Measurements from ENCODE around the gene TIMP2.
"Not testable (repeated sequence)": the region's sequence is repeated elsewhere in the genome, so short reads cannot be mapped to it uniquely, and the experiment has no call there.

The TIMP2 gene

GRCh38 chr17:78873519-78874340 is 51.5 kb downstream of the TIMP2 start:
- in situ Hi-C loops (cut with HindIII; ENCODE audit: low sequenced_read_pairs) = no loop called here

- in situ Hi-C loops (cut with HindIII; ENCODE audit: low sequenced_read_pairs) = no loop called here
These were observed 52.7 kb downstream of the TIMP2 start for GRCh38 chr17:78872486-78872885.

- in situ Hi-C loops (cut with HindIII; ENCODE audit: low sequenced_read_pairs) = no loop called here
These were observed 54.6 kb downstream of the TIMP2 start for GRCh38 chr17:78870621-78871020.

- in situ Hi-C loops (cut with HindIII; ENCODE audit: low sequenced_read_pairs) = no loop called here
These were observed 56.8 kb downstream of the TIMP2 start for GRCh38 chr17:78868391-78868790.

GRCh38 chr17:78867046-78867445 is 58.1 kb downstream of the TIMP2 start:
- in situ Hi-C loops (cut with HindIII; ENCODE audit: low sequenced_read_pairs) = not testable (repeated sequence)

GRCh38 chr17:78865682-78866390 is 59.4 kb downstream of the TIMP2 start:
- in situ Hi-C loops (cut with HindIII; ENCODE audit: low sequenced_read_pairs) = no loop called here

GRCh38 chr17:78864117-78864516 is 61.1 kb downstream of the TIMP2 start:
- in situ Hi-C loops (cut with HindIII; ENCODE audit: low sequenced_read_pairs) = no loop called here

GRCh38 chr17:78862073-78863023 is 62.8 kb downstream of the TIMP2 start:
- in situ Hi-C loops (cut with HindIII; ENCODE audit: low sequenced_read_pairs) = no loop called here

GRCh38 chr17:78861229-78861628 is 64.0 kb downstream of the TIMP2 start:
- in situ Hi-C loops (cut with HindIII; ENCODE audit: low sequenced_read_pairs) = no loop called here

GRCh38 chr17:78859051-78859450 is 66.1 kb downstream of the TIMP2 start:
- in situ Hi-C loops (cut with HindIII; ENCODE audit: low sequenced_read_pairs) = no loop called here

GRCh38 chr17:78857266-78857665 is 67.9 kb downstream of the TIMP2 start:
- in situ Hi-C loops (cut with HindIII; ENCODE audit: low sequenced_read_pairs) = no loop called here

- in situ Hi-C loops (cut with HindIII; ENCODE audit: low sequenced_read_pairs) = no loop called here
These were observed 69.5 kb downstream of the TIMP2 start for GRCh38 chr17:78855561-78856165.

- in situ Hi-C loops (cut with HindIII; ENCODE audit: low sequenced_read_pairs) = no loop called here
These were observed 70.7 kb downstream of the TIMP2 start for GRCh38 chr17:78854508-78854907.

- in situ Hi-C loops (cut with HindIII; ENCODE audit: low sequenced_read_pairs) = no loop called here
These were observed 71.2 kb downstream of the TIMP2 start for GRCh38 chr17:78853926-78854394.

- in situ Hi-C loops (cut with HindIII; ENCODE audit: low sequenced_read_pairs) = no loop called here
These were observed 72.5 kb downstream of the TIMP2 start for GRCh38 chr17:78852709-78853121.

- in situ Hi-C loops (cut with HindIII; ENCODE audit: low sequenced_read_pairs) = no loop called here
These were observed 76.2 kb downstream of the TIMP2 start for GRCh38 chr17:78849026-78849425.

- in situ Hi-C loops (cut with HindIII; ENCODE audit: low sequenced_read_pairs) = no loop called here
These were observed 78.1 kb downstream of the TIMP2 start for GRCh38 chr17:78847052-78847451.

- in situ Hi-C loops (cut with HindIII; ENCODE audit: low sequenced_read_pairs) = no loop called here
These were observed 80.7 kb downstream of the TIMP2 start for GRCh38 chr17:78844301-78845005.

GRCh38 chr17:78842881-78843565 is 82.2 kb downstream of the TIMP2 start:
- in situ Hi-C loops (cut with HindIII; ENCODE audit: low sequenced_read_pairs) = no loop called here

Data from endothelial cell of hepatic sinusoid (primary cell).